Activated T-helper 9 cell treated with anti-CD3 and anti-CD28 coated beads, Interleukin-2, amount 50 U/mL, for 16 hours (primary cell): ENCODE data around the gene HIBADH.
"Not testable (repeated sequence)": the region's sequence is repeated elsewhere in the genome, so short reads cannot be mapped to it uniquely, and the experiment has no call there.

ENCODE experiments used
- DNase-seq: peaks from one replicate; pipeline ENCODE4 v3.0.0-alpha.2; 2020; ENCODE audit warnings: low read depth

The HIBADH gene

DNA sequence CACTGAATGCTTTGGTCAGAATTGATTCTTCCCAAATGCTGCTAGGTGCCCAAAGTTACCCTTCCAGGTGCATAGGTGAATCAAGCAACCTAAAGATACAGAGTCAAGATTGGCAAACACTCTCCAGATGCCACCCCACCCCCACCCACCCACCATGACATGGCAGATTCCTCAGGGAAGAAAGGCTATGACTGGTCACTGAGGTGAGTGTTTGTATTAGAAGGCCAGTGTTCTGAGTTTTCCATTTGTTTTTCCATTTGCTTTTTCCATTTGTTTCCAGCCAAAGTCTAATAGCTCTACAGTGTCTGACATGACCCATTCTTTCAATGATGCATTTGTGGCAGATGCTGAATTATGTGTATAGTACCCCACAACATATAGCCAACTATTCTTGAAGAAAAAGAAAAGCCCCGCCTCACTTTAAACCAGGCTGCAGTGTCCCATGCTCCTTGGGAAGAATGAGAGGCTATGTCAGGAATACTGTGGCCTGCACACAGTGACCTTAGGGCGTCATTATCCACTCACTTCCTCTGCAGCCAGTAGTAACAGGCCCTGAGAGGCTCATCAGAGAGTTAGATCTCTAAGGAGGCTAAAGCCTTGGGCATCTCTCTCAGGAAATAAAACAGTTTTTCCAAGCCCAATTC, 16.1 kb upstream of the HIBADH start:
- DNase-seq: no peak

DNA sequence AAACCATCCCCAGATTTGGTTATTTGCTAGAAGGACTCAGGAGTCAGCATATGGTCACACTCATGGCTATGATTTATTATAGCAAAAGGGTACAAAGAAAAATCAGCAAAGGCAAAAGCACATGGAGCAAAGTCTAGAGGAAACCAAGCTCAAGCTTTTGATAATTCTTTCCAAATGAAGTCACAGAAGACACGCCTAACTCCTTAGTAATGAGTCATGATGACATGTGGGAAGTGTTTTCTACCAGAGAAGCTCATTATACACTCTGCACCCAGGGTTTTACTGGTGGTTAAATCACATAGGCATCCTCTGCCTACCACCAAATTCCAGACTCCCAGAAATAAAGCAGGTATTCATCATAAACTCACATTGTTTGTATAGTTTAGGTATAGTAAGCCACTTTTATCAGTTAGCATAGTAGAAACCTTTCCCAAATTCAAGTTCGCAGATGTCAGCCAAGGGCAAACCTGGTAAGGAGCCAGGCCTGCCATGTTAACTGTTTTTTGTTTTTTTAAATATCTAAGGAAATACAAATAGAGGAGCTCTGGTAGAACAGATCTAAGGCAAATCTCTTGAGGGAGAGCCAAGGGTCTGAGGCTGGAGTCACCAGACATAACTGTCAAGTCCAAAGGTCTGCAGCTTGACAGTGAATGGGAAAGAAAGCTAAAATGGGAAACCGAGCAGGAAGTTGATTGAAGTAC, 15.4 kb upstream of the HIBADH start:
- no peak for DNase-seq

GRCh38 chr7:27674126-27674525, 11.4 kb upstream of the HIBADH start:
- DNase-seq: not testable (repeated sequence)

GRCh38 chr7:27671675-27672074, 9.0 kb upstream of the HIBADH start:
- no peak for DNase-seq

DNA sequence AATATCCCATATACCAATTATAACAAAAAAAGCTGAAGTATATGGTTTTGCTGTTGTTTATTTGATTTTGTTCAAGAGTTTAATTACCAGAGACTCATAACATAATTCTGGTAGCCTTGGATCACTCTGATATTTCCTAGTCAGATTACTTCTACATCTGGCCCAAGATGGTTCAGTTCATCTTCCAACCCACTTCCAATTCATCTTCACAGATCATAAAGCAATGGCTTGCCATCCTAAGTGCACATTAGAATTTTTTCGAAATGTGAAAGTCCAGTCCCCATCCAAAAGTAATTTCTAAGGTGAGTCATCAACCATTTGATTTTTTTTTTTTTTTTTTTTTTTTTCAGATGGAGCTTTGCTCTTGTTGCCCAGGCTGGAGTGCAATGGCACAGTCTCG, 8.0 kb upstream of the HIBADH start:
- no peak for DNase-seq

- DNase-seq: no peak
Measured at GRCh38 chr7:27670177-27670576, 7.5 kb upstream of the HIBADH start.

GRCh38 chr7:27665531-27665930, 2.8 kb upstream of the HIBADH start:
- DNase-seq: no peak

- DNase-seq: no peak
Measured at GRCh38 chr7:27663989-27664331, 1.3 kb upstream of the HIBADH start.

- no peak for DNase-seq
Measured at GRCh38 chr7:27661811-27662489, 733 bp downstream of the HIBADH start.

- no peak for DNase-seq
Measured at GRCh38 chr7:27656724-27657123, 6.0 kb downstream of the HIBADH start.

DNA sequence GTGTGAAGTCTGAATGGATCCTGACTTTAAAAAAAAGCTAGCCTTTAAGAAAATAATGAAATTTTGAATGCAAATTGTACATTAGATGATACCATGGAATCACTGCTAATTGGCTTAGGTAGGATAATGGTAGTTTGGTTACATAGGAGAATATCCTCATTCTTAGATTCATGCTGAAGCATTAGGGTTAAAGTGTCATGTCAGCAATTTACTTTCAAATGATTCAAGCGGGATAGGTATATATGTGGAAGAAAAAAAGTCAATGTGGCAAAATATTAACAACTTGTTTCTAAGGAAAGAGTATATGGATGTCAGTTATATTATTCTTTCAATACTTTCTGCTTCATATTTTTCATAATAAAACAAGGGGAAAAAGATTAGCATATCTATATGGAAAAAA, 7.5 kb downstream of the HIBADH start:
- DNase-seq: no peak

DNA sequence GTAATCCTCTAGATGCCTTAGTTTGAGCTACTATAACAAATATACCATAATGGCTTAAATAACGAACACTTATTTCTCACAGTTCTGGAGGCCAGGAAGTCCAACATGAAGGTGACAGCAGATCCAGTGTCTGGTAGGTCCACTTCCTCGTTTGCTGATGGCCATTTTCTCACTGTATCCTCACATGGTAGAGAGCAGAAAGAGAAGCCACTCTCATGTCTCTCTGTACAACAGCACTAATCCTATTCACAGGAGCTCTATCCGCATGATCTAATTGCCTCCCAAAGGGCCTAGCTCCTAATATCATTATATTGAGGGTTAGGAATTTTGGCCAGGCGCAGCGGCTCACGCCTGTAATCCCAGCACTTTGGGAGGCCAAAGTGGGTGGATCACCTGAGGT, 10.2 kb downstream of the HIBADH start:
- DNase-seq: no peak

DNA sequence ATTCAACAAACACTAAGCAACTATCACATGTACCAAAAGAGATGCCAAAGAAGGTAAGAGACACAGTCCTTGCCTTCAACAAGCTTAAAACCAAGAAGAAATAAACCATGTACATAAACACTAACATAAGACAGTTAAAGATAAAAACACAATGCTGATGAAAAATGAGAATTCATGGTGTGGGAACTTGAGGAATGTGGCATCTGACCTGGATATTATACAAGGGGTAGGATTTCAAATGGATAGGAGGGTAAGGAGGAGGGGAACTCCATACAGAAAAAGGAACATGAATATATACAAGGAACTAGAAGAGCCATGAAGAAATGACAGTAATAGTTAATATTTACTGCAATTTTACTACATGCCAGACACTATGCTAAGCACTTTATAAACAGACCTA, 11.0 kb downstream of the HIBADH start:
- no peak for DNase-seq

- DNase-seq: no peak
Measured at GRCh38 chr7:27650283-27650682, 12.4 kb downstream of the HIBADH start.

DNA sequence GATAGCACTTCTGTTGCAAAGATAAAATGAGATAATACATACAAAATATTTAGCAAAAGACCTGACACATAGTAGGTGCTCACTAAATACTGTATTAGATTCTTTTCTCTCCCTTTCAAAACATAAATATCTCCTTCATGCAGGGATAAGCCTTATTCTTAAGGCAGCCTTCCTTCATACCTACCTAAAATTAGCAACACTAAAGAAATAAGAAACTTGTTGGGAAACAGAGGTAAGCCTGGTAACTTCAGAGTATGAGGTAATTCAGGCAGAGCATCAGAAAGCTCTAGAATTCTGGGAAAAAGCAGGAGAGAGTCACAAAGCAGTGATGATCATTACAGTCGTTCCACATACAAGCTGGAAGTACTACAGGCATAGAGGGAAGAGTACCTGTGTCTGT, 15.2 kb downstream of the HIBADH start:
- DNase-seq: no peak

DNA sequence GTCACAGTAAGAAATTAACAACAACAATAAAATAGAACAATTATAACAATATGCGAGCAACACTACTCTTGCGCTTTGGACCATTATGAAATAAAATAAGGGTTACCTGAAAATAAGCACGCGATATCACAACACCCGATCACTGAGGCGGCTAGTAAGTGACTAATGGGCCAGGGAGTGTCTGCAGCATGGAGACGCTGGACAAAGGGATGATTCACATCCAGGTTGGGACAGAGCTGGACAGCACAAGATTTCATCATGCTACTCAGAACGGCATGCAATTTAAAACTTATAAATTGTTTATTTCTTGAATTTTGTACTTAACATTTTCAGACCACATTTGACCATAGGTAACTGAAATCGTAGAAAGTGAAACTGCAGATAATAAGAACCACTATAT, 15.6 kb downstream of the HIBADH start:
- DNase-seq: no peak

DNA sequence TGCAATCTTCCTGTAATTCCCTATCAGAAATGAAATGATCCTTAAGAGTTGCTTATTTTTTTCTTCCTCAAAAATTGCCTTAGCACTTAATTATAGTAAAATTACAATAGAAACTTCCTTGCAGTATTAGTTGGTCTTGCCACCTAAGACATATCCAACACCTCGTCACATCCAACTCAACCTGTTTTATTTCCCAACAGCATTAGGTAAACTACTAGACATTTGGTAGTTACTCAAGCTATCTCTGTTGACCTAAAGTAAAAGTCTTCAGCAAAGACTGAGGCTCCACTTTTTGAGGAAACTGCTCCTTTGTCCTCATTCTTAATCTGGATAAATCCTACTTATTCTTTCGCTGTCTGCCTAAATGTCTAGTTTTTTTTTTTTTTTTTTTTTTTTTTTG, 20.4 kb downstream of the HIBADH start:
- no peak for DNase-seq

DNA sequence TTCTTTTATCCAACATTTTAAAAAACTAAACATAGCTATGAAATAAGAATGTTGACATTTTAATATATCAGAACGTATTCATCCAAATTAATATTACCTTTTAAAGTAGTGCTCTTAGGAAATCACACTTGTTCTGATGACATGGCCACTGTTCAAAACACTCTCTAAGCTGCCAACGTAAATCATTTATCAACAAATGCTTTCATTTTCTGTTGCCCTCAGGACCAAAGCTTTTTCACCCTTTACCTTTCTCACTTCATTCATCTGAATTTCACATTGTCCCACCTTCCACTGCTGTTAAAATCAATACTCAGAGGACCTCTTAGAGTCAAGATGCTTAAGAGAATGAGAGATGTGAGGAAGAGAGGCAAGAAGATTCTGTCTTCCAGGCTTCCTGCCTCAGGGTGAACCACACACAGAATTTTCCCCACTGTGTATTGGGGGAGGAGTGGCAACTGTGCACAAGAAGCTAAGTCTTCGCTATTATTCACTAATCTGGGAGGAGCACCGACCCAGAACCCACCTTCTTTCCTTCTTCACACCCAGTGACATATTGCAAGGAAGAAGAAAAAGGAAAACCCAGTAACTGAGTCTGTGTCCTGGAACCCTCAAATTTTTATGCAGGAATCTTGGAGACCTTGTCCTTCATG, 21.0 kb downstream of the HIBADH start:
- no peak for DNase-seq

GRCh38 chr7:27640884-27641574, 21.7 kb downstream of the HIBADH start:
- no peak for DNase-seq

DNA sequence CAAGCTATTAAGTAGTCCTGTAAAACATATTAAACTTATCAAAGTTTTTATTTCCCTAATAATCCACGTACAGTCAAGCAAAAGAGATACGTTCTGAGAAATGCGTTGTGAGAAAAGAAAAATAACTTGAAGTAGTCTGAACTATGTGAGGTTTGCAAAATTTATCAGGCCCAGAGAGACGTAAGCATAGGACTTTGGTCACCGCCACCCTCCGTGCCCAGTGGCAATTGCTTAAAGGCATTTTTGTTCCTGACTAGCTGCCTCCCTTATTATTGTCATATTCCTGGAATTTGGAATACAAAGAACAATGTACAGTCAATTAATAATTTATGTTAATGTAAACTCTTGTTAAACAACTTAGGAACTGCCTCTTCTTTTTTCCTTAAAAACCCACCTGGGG, 22.8 kb downstream of the HIBADH start:
- DNase-seq: no peak

DNA sequence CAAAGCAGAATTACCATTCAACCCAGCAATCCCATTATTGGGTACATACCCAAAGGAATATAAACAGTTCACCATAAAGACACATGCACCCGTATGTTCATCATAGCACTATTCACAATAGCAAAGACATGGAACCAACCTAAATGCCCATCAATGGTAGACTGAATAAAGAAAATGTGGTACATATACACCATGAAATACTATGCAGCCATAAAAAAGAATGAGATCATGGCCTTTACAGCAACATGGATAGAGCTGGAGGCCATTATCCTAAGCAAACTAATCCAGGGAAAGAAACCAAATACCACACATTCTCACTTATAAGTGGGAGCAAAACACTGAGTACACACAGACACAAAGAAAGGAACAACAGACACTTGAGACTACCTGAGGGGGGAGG, 23.6 kb downstream of the HIBADH start:
- DNase-seq: not testable (repeated sequence)

DNA sequence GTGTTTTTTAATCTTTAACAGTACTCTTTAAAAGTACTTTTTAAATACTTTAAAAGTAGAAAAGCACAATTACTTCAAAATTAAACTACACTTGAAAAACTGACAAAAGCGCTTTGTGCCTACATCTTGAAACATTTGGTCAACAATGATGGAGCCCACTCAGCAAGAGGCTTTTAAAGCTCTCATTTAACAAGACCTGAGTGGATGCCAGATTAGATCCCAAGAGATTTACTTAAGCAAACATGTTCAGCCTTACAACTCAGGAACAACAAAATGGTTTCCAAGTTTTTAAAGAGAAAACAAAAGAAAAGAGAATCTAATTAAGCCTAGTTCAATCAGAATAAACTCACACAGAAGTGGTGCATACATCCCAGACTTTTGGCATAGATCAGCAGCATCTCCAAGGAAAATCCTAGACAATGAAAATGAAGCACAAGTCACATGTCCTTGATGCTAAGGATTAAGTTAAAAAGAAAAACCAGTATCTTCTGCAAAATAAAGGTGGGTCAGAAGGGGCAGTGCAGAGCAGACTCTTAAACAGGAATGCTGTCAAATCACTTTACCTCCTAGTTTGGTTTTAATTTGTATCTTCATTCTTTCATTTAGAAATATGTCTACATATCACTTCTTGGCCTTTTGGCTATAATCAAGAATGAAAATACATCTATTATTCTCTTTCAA, 26.2 kb downstream of the HIBADH start:
- DNase-seq: no peak
